Measurements from ENCODE around the gene HTR1E.
"Not testable (repeated sequence)": the region's sequence is repeated elsewhere in the genome, so short reads cannot be mapped to it uniquely, and the experiment has no call there.

HTR1E gene

DNA sequence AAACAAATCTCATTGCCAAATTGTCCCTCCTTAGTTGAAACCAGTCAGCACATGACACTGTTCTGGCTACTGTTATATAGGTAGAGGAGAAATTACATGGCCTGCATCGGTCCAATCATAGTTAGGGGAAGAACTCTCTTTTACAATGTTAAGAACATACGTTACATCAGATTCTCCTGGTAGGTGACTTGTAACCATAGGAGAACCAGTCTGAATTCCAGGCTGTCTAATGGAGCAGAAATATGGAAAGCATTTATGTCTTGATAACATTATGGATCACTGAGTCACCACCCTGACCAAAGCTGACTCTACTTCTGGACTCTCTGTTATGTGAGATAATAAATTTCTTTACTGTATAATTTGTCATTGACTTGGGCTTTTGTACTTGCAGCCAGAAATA lies 40.9 kb downstream of the HTR1E start:
- no peak for DNase-seq

DNA sequence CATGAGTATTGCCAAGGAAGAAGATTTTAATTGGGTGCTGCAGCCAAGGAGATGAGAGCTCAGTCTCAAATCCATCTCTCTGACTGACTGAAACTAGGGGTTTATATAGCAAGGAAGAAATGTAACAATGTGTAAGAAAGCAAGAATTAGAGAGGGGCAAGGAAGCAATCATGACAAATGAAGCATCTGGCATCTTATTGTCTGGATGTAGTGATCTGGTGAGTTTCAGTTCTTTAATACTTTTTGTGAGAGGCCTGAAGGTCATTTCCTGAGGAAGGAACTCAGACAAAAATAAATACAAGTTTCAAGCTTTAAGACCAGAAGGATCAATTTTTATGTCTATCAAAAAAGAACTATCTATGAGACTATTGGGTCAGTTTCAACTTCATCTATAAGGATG lies 64.2 kb downstream of the HTR1E start:
- DNase-seq, result no peak

DNA sequence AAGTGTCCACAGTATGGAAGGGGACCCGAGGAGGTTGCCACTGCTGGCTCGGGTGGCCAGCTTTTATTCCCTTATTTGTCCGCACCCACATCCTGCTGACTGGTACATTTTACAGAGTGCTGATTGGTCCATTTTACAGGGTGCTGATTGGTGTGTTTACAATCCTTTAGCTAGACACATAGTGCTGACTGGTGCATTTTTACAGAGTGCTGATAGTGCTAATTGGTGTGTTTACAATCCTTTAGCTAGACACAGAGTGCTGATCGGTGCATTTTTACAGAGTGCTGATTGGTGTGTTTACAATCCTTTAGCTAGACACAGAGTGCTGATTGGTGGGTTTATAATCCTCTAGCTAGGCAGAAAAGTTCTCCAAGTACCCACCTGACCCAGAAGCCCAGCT lies 65.1 kb downstream of the HTR1E start:
- not testable (repeated sequence) for DNase-seq

DNA sequence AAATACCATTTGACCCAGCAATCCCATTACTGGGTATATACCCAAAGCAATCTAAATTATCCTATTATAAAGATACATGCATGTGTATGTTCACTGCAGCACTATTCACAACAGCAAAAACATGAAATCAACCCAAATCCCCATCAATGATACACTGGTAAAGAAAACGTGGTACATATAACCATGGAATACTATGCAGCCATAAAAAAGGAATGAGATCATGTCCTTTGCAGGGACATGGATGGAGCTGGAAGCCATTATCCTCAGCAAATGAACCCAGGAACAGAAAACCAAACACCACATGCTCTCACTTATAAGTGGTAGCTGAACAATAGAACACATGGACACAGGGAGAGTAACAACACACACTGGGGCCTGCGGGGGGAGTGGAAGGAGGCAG lies 69.2 kb downstream of the HTR1E start:
- not testable (repeated sequence) for DNase-seq

DNA sequence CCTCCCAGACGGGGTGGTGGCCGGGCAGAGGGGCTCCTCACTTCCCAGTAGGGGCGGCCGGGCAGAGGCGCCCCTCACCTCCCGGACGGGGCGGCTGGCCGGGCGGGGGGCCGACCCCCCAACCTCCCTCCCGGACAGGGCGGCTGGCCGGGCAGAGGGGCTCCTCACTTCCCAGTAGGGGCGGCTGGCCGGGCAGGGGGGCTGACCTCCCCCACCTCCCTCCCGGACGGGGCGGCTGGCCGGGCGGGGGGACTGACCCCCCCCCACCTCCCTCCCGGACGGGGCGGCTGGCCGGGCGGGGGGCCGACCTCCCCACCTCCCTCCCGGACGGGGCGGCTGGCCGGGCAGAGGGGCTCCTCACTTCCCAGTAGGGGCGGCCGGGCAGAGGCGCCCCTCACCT lies 72.3 kb downstream of the HTR1E start:
- DNase-seq, result not testable (repeated sequence)

DNA sequence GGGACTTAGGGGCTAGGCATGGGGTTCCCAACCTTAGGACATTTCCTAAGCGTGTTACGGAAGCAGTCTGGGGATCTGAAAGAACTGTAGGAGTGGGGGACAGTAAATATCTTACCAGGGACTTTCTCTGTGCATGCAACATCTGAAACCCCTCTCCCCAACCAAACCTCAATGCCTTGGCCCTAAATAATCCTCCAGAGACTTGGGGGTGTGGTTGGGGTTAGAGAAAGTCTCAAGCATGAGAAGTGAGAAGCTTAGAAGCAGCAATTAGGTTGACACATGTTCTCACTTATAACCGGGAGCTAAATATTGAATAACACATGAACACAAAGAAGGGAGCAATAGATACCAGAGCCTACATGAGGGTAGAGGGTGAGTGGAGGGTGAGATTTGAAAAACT lies 74.7 kb downstream of the HTR1E start:
- DNase-seq, result no peak

DNA sequence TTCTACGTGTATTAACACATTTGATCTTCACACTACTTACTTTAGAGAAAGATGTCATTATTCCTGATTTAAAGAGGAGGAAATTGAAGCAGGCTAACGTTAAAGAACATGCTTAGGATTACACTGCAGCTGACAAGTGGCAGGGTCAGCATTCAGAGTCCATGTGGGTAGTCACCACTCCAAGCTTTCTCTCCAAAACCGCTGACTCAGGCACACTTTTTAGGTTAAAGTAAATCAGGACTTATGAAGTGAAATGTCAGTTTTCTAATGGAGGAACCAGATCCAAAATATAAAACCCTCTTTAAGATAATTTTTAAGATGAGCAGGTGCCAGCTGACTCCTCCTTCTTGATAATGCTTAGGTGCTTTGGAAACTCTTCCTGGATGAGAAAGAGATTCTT lies 75.4 kb downstream of the HTR1E start:
- no peak for DNase-seq

DNA sequence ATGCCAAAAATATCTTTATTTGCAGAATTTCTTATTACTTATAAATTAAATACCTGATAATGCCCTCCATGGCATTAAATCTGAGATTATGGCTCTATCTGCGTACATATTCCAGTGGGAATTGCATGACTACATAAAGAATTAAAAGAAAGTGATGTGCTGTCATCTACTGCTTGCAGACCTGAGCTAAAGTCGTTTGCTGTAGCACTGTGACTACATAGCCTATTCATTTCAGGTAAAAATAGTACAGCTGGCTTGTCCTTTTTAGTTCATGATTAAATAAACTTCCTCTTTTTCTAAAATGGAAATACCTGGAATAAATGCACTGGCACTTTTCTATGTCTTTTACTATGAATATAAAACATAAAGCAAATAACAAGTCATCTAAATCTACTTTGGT lies 79.4 kb downstream of the HTR1E start:
- DNase-seq, result no peak

DNA sequence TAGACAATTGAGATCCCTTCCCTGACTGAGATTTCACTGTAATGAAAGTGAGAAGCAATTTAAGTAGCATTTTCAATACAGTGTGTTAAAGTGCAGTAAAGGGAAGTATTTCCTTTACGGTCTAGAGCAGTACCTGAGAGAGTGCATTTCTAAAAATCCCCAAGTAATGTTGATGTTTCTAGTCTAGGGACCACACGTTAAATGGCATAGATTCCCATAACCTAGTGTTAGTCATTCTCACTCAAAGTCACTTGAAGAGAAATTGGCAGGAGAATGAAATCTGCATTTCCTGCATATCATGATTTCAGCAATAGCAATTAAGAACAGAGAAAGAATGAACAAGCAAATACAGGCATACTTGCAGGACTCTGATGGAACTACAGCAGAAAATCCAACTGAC lies 89.7 kb downstream of the HTR1E start:
- DNase-seq, result no peak

DNA sequence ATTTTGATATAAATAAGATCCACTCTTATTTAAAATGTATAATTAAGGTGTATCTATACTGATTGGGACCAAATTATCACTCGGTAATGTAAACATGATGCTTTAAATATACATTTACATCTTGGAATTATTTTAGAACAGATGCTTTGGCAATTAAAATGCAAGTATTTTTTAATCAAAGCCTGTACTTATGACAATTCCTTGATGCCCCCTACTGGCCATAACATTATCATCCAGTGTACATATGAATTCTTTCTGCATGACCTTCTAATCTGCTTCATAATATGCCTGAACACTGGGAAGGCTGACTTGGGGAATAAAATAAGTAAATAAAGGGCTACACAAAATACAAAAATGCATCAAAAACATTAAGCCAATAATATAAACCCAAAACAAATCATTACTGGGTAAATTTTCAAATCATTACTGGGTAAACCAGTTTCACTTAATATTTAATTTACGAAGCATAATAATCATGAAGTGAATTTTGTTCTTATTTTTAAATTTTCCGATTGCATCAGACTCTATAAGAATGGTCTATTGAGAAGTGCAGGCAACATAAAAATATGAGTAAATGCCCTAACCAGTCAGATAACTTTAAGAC lies 92.5 kb downstream of the HTR1E start:
- DNase-seq, result no peak

DNA sequence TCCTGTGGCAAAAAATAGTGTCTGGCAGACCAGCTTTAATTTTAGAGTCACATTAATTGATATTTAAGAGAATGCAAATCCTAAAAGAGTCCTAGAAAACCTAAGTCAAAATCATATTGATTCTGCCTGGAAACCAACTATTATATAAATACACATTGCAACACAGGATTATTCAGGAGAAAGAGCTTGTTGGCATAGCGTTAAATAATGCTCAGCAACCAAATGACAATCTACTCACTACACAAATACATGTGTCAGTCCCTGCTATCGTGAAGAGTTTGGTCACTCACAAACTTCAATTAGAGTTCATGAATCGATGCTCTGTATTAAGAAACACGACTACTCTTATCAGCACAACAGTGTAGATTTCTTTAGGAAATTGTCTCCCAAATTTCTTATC lies 103.4 kb downstream of the HTR1E start:
- DNase-seq, result no peak

DNA sequence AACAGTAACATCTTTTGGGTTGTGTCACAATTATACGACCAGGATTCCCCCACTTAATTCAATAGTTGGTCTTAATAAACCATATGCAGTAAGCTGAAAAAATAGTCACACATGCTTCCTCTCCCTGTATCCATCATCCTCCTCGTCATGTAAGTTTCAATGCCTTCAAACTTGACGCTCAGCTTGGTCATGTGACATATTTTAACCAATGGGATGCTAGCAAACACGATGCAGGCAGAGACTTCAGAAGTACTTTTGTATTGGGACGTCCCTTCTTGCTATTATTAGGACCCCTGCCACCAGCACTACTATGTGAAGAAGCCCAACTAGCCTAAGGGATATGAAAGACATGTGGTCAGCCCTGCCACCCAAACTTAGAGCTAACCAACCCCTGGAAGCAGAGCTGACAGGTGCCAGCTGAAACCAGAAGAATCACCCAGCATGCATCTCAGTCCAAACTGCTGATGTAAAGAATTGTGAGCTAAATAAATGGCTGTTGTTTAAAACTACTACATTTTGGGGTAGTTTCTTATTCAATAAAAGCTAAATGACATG lies 108.3 kb downstream of the HTR1E start:
- no peak for DNase-seq

DNA sequence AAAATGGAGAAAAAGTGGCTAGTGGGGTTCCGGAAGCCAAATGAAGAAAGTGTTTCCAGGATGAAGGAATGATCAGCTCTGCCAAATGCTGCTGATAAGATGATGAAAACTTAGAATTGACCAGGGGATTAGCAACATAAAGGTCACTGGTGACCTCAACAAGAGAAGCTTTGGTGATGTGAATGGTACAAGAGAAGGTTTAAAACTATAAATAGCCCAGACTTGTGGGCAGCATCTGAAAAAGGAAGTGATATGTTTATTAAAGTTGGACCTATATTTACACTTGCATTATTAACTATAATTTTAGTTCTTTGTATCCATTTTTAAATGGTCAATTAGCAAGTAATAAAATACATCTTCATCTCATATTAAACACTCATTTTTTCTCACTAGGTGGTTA lies 112.5 kb downstream of the HTR1E start:
- no peak for DNase-seq

DNA sequence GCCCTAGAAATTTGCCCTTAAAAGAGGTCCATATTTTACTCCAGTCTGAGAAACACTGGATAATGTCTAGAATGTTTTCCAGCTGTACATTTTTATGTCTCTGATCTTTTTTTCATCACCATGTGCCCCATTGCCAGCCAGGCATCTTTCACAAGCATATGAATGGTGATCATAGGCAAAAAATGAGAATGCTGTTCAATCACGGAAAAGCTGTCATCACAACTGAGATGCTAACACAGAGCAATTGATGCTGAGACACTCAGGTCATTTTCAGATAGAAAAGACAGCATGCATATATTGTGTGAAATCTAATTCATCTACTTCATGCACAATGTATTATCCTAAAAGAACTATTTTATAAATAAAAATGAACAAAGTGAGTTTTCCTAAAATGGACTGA lies 116.0 kb downstream of the HTR1E start:
- DNase-seq, result no peak

DNA sequence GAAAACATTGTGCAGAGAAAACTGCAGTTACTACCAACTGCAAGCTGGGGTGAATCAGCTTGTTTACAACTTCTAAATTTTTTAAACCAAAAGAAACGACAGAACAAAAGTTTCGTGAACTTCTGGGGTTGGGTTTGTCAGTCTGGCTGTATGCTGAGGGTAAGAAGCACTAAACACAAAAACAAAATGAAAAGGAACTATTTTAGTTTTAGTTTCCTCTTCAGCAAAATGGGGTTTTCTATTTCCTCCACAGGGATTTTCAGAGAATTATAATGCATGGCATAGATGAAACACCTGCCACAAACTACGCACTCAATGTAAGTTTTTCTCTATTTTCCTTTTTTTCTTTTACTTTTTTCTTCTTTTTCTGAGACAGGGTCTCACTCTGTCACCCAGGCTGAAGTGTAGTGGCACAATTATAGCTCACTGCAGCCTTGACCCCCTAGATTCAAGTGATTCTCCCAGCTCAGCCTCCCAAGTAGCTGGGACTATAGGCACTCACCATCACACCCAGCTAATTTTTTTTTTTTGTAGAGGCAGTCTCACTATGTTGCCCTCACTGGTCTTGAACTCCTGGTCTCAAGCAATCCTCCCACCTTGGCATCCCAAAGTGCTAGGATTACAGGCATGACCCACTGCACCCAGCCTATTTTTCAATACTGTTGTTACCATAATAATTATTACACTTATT lies 117.0 kb downstream of the HTR1E start:
- no peak for DNase-seq

DNA sequence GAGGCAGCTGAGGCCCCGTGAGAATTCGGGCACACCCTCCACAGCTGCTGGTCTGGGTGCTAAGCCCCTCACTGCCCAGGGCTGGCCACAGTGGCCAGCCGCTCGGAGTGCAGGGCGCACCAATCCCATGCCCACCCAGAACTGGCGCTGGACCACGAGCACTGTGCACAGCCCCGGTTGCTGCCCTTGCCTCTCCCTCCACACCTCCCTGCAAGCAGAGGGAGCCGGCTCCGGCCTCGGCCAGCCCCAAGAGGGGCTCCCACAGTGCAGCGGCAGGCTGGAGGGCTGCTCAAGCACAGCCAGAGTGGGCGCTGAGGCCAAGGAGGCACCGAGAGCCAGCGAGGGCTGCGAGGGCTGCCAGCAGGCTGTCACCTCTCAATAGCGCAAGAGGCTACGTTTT lies 122.6 kb downstream of the HTR1E start:
- DNase-seq, result no peak

DNA sequence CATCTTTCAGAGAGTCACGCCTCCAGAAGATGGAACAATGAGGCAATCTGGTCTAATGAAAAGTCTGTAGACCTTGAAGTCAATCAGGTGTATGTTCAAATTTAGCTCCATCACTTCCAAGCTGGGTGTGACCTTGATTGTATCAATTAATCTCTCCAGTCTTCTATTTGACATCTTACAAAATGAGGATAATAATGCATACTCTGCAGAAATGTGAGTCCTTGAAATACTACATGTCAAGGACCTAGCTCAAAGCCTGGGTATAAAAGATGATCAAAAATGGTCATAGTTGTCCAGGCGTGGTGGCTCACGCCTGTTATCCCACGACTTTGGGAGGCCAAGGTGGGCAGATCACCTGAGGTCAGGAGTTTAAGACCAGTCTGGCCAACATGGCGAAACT lies 127.8 kb downstream of the HTR1E start:
- no peak for DNase-seq

Data from DMS79 (cell line).